C4-2B (cell line): ENCODE measurements around the gene INPP4A.

Source experiments
- H3K27ac ChIP-seq: fragments of 450-650 bp; 2 replicates; pipeline ENCODE4 v1.5.1; 2017
- ZFX ChIP-seq: fragments of 450-650 bp; IDR thresholded peaks from 2 replicates; pipeline ENCODE4 v1.6.1; 2017
- TF ChIP-seq, protein P1 (sequence below): fragments of 450-650 bp; conservative IDR thresholded peaks from 2 replicates; pipeline ENCODE4 v1.5.1; 2017; ENCODE audit warnings: mild to moderate bottlenecking

The INPP4A gene

DNA sequence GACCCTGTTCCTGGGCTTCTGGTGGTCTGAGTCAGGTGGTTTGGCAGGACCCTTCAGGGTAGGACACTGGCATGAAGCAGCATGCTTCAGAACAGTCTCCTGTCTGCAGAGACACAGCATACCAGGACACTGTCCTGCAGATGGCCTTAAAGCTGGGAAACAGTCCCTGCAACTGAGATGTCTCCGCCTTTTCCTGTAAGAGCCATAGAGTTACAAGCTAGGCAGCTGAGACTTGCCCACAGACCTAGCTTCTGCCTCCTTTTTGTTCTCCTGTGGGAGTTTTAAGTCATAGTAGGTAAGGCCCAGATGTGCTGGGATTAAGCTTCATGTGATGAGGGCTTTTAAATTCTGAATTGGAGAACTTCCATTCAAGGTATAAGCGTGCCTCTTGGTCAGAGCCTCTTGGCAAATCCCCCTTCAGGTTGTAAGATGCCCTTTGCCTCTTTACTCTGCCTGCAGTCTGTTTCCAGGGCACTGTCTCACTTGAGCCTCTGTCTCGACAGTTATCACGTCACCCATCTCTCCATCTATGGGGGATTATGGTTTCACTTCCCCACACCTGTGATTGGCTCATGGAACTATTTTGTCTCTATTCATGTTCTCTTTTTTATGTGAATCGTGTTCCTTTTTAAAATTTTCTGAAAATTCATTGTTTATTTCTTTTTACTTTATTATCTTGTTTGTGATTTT is 111.8 kb downstream of the INPP4A start:
- H3K27ac ChIP-seq = no peak overlapping the region

DNA sequence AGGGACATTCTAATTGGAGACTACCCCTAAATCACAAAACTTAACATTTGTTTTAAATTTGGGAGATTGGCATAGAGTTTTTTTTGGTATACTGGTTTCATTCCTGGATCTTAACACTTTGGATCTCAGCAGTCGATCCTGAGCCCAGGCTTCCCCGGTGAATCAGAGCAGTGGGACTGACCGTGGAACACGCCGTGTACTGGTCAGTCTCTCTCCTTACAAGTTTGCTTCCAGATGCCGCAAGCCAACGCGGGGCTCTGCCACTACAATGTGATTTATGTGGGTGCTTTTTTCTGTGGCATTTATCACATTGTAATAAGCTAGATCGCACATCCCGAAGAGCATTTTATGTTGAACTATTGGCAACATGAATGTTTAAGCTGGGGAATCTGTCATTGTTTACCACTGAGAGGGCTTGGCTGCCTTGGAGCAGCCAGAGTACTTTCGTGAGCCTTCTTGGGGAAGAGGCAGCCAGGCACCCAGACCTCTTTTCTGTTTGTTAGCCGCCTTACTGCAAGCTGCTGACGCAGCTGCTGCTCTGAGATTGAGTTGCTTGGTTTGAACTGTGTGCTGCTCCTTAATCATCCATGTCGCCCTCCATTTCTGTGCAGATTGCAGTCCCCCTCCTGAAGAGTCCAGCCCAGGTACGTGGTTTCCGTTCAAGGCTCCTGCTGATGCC is 114.3 kb downstream of the INPP4A start:
- TF ChIP-seq, protein P1, sequence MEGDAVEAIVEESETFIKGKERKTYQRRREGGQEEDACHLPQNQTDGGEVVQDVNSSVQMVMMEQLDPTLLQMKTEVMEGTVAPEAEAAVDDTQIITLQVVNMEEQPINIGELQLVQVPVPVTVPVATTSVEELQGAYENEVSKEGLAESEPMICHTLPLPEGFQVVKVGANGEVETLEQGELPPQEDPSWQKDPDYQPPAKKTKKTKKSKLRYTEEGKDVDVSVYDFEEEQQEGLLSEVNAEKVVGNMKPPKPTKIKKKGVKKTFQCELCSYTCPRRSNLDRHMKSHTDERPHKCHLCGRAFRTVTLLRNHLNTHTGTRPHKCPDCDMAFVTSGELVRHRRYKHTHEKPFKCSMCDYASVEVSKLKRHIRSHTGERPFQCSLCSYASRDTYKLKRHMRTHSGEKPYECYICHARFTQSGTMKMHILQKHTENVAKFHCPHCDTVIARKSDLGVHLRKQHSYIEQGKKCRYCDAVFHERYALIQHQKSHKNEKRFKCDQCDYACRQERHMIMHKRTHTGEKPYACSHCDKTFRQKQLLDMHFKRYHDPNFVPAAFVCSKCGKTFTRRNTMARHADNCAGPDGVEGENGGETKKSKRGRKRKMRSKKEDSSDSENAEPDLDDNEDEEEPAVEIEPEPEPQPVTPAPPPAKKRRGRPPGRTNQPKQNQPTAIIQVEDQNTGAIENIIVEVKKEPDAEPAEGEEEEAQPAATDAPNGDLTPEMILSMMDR = no peak
- no peak for TF ChIP-seq ZFX
- no peak overlapping the region for H3K27ac ChIP-seq

More for the DNA sequence above, 111.8 kb downstream of the INPP4A start:
- TF ChIP-seq, protein P1 = no peak
- no peak for TF ChIP-seq ZFX

DNA sequence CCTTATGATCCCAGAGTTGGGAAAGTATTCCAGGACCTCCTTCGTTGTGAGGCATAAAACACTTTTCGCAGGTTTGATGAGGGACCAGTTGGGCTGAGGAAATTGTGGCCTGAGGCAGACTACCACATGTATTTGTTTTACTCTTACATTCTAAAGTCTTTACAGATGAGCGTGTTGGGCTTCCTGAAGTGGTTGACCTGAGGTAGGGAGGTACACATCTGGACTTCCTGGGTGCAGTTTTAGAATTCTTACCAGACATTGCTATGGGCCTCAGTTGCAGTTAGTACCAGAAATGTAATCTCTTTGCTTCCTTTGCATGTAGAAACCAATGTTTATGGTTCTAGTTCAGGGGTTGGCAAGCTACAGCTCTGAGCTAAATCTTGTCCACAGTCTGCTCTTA is 114.9 kb downstream of the INPP4A start:
- H3K27ac ChIP-seq = no peak overlapping the region
- no peak for TF ChIP-seq ZFX
- TF ChIP-seq, protein P1 = no peak

DNA sequence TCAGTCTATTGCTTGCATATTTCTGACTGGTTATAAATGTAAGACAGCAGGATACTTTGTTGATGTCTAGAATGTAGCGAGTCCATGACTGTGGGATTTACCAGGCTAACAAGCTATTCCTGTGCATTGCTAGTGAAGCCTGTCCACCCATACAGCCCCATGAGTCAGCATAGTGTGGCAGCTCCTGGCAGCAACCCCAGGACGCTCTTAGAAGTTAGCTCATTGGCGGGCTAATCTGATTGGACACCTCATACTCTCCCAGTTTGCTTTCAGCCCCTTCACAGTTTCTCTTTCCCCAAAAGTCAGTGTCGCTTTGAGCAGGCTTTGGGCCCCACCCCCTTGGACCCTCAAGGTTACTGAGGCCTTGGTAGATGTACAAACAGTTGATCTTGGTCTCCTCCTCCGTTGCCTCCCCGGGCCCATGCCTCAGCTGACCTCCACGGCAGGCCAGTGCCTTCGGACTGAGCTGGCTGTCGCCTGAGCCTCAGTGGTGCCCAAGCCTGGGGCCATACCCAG is 115.7 kb downstream of the INPP4A start:
- TF ChIP-seq, protein P1 = no peak
- no peak for TF ChIP-seq ZFX
- no peak overlapping the region for H3K27ac ChIP-seq

DNA sequence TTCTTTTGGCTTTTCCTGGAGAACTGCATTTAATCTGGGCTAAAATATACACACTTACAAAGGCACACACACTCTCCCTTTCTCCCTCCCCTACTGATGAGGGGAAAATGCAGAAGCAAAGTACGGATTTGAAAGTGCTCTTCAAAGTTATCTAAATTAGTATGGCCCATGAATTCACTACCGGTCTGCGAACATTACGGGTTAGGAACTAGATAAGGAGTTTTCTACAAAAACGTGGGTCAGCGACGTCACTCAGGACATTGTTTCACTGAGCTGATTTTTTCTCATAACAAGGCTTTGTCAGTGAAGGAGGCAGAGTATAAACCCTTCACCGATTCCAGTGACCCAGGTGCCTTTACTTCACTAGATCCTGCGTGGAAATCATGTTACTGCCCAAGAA is 116.4 kb downstream of the INPP4A start:
- TF ChIP-seq, protein P1 = no peak
- no peak for TF ChIP-seq ZFX
- no peak overlapping the region for H3K27ac ChIP-seq

DNA sequence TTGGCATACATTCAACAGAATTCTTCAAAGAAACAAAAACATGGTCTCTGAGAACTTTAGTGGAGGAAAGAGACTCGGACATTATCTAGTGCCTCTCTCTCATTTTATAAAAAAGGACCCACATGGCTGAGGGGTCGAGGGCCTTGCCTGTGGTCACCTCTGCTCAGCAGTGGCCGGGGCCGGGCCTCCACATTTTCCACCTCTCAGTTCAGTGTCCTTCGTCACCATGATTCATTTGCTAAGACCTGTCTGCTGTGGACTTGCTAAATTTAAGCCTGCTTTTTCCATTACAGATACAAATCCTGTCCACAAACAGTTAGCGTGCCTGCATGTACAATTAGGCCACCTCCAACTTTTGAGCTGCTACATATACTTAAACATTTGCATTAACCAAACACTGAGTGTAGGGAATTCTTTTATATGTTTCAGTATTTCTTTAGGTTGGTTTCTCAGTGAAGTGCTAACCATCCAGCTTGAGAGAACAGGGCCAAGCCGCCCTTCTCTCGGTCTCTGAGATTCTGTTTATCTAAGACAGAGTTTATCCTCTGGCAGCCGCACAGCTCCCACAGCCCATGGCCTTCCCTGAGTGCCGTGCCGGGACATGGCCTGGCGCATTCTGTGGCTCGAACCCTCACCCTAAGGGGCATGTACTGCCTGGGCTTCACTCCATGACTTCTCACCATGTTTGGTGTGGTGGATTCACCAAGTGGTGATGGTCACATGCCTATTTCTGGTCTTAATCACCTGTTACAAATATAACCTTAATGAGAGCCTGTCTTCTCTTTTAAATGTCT is 117.4 kb downstream of the INPP4A start:
- H3K27ac ChIP-seq = no peak overlapping the region

More for the DNA sequence above, 117.4 kb downstream of the INPP4A start:
- no peak for TF ChIP-seq ZFX
- TF ChIP-seq, protein P1 = no peak
